K562 (cell line): Measurements from ENCODE around the gene ARMCX6. TPM values are rescaled to one million over a fixed set of nuclear protein-coding genes. Genes with fewer than 3 reads are reported as not detected.
A peak's percentile ranks its signal among the peaks of the same experiment; 100 is the strongest.

Experiments
- CBFA2T2 ChIP-seq: fragments of 450-650 bp; conservative IDR thresholded peaks from 2 replicates; pipeline ENCODE4 v1.6.1; 2017; ENCODE audit warnings: mild to moderate bottlenecking
- E2F6 ChIP-seq, 2 experiments: IDR thresholded peaks; 2 replicates each; pipeline ENCODE4 v1.6.1; 2011; ENCODE audit warnings: borderline replicate concordance in 1 of 2, control low read depth in 1 of 2, low read depth in 1 of 2, low read length in 1 of 2, mild to moderate bottlenecking in 1 of 2, mixed read lengths in 1 of 2, moderate library complexity in 1 of 2; ENCODE audit not compliant: insufficient read depth in 1 of 2, insufficient read length in 1 of 2, poor library complexity in 1 of 2, severe bottlenecking in 1 of 2; ENCODE audit errors: extremely low read depth in 1 of 2
- PCBP1 ChIP-seq: fragments of 200-400 bp; formaldehyde crosslinking; IDR thresholded peaks from 2 replicates; pipeline ENCODE4 v1.6.1; 2018; ENCODE audit warnings: mild to moderate bottlenecking, low read depth, low read length; ENCODE audit not compliant: poor library complexity, severe bottlenecking
- PHF8 ChIP-seq: fragments of 200-600 bp; sonication (generic); IDR thresholded peaks from 2 replicates; pipeline ENCODE4 v1.6.1; 2012; ENCODE audit warnings: mixed run types, mild to moderate bottlenecking, inconsistent platforms, low read length, moderate library complexity, borderline replicate concordance
- REST ChIP-seq, 2 experiments: fragments of 450-650 bp; formaldehyde crosslinking in 1 of 2; IDR thresholded peaks; 2 replicates each; pipeline versions ENCODE4 v1.4.0 to v1.6.1; 2014 to 2020; ENCODE audit warnings: mild to moderate bottlenecking in 2 of 2, borderline replicate concordance in 1 of 2, low read depth in 1 of 2
- VEZF1 ChIP-seq: fragments of 200-800 bp; sonication (Bioruptor generic); IDR thresholded peaks from 2 replicates; pipeline ENCODE4 v1.6.1; 2017; ENCODE audit warnings: missing genetic modification characterization, missing compliant biosample characterization
- ZBTB2 ChIP-seq: fragments of 450-650 bp; IDR thresholded peaks from 2 replicates; pipeline ENCODE4 v1.6.1; 2016; ENCODE audit warnings: antibody characterized with exemption
- ZNF511 ChIP-seq: sonication (generic); formaldehyde crosslinking; IDR thresholded peaks from 2 replicates; pipeline ENCODE4 v1.8.0; 2022; ENCODE audit warnings: mild to moderate bottlenecking, missing genetic modification reagents
- ZNF717 ChIP-seq: fragments of 250-450 bp; sonication (Bioruptor Pico); IDR thresholded peaks from 2 replicates; pipeline ENCODE4 v1.5.0; 2021
- ZNF76 ChIP-seq: fragments of 250-450 bp; sonication (Bioruptor Pico); IDR thresholded peaks from 2 replicates; pipeline ENCODE4 v1.4.0; 2020; ENCODE audit warnings: mild to moderate bottlenecking, moderate library complexity, borderline replicate concordance
- polyA plus RNA-seq, 8 experiments: library from polyadenylated mRNA; depleted of rRNA in 4 of 8; stranded (reverse) in 5 of 8; unstranded in 3 of 8; fragments of >200 nt; fragmentation: Nextera tagmentation in 2 of 8; fragmentation: Illumina TruSeq in 1 of 8; extraction: Ambion mirVana in 2 of 8; extraction: Trizol in 1 of 8; gene quantifications; 2 replicates each; pipeline versions ENCODE4 v1.2.1 to v1.2.3, GENCODE V29; 2011 to 2014; ENCODE audit warnings: inconsistent platforms in 1 of 8, missing spikeins in 1 of 8
- total RNA-seq, 7 experiments: library from RNA; depleted of rRNA in 6 of 7; stranded (reverse); fragments of >200 nt in 6 of 7; fragmentation: Illumina TruSeq in 2 of 7; extraction: Trizol in 2 of 7; gene quantifications; 2 replicates each; pipeline versions ENCODE4 v1.2.1 to v1.2.3, GENCODE V29; 2011 to 2021; ENCODE audit warnings: low replicate concordance in 1 of 7

The ARMCX6 gene
- total and polyA plus RNA-seq, 9 of the 15 experiments (the other 6 are each of a cell fraction or from before 2014, with no cell fraction given), result 15.4 to 41.2 (median 24.6) TPM

- no peak for TF ChIP-seq REST (IDR thresholded peaks at IDR 0.05; ENCODE audit: borderline replicate concordance)
- TF ChIP-seq REST (CRISPR knock-in tag; IDR thresholded peaks at IDR 0.05; ENCODE audit: low read depth), result no peak
- TF ChIP-seq ZNF511, result no peak
- no peak for TF ChIP-seq CBFA2T2
- peak; percentile 22; the same call in 1 of the 2 replicates for TF ChIP-seq PHF8
- TF ChIP-seq PCBP1, result no peak
- TF ChIP-seq ZNF717 (CRISPR knock-in tag), result no peak
- peak; percentile 37; the same call in 1 of the 2 replicates for TF ChIP-seq VEZF1 (CRISPR knock-in tag)
- peak; percentile 40; the same call in 1 of the 2 replicates for TF ChIP-seq ZBTB2
- TF ChIP-seq ZNF76, result no peak
- TF ChIP-seq E2F6 (IDR thresholded peaks at IDR 0.05; ENCODE audit: borderline replicate concordance in 1 of 2, extremely low read depth in 1 of 2, insufficient read depth in 1 of 2, insufficient read length in 1 of 2, low read depth in 1 of 2, low read length in 1 of 2, poor library complexity in 1 of 2, severe bottlenecking in 1 of 2), result peak in 1 of 2 experiments; percentile 18
Measured at GRCh38 chrX:101658661-101659491, 41.1 kb upstream of the ARMCX6 start (continued).
